Effector CD8-positive, alpha-beta T cell (primary cell): ENCODE data around the gene SPRING1.
"Not testable (repeated sequence)": the region's sequence is repeated elsewhere in the genome, so short reads cannot be mapped to it uniquely, and the experiment has no call there.

Experiments used
- DNase-seq: peaks from one replicate; lab custom pipeline; 2025; lab: John Stamatoyannopoulos, UW
- total RNA-seq, 4 experiments: gene quantifications; one replicate each; lab custom pipeline; 2026; lab: John Stamatoyannopoulos, UW

SPRING1 gene
- 66.5 to 81.5 (median 77.2) reads per million in 4 experiments for total RNA-seq

- peak; percentile 98 for DNase-seq
Measured at GRCh38 chr12:116737774-116738657, at the start of gene SPRING1, which contains the start of gene RNFT2. Gene SPRING1 (minus strand): TSS chr12:116738069. CDS start chr12:116737900, 169 bp downstream. Gene RNFT2 (plus strand): TSS chr12:116738315. CDS start chr12:116740498, 2,183 bp downstream.

GRCh38 chr12:116784238-116784612 lies 46.4 kb upstream of the SPRING1 start:
- DNase-seq: no peak

GRCh38 chr12:116783525-116784237 lies 45.8 kb upstream of the SPRING1 start:
- DNase-seq: no peak

- DNase-seq: no peak
Measured at GRCh38 chr12:116780942-116781341, 43.1 kb upstream of the SPRING1 start.

GRCh38 chr12:116779597-116779996 lies 41.7 kb upstream of the SPRING1 start:
- DNase-seq: no peak

- DNase-seq: no peak
Measured at GRCh38 chr12:116777245-116777644, 39.4 kb upstream of the SPRING1 start.

- no peak for DNase-seq
Measured at GRCh38 chr12:116774020-116774419, 36.2 kb upstream of the SPRING1 start.

- no peak for DNase-seq
Measured at GRCh38 chr12:116773276-116773731, 35.4 kb upstream of the SPRING1 start.

- no peak for DNase-seq
Measured at GRCh38 chr12:116771651-116772050, 33.8 kb upstream of the SPRING1 start.

GRCh38 chr12:116766746-116767145 lies 28.9 kb upstream of the SPRING1 start:
- DNase-seq: no peak

- no peak for DNase-seq
Measured at GRCh38 chr12:116766285-116766684, 28.4 kb upstream of the SPRING1 start.

GRCh38 chr12:116765271-116765670 lies 27.4 kb upstream of the SPRING1 start:
- DNase-seq: no peak

- DNase-seq: no peak
Measured at GRCh38 chr12:116761499-116761898, 23.6 kb upstream of the SPRING1 start.

- DNase-seq: no peak
Measured at GRCh38 chr12:116760622-116761020, 22.8 kb upstream of the SPRING1 start.

GRCh38 chr12:116759783-116760621 lies 22.1 kb upstream of the SPRING1 start:
- DNase-seq: peak; percentile 7

GRCh38 chr12:116754783-116755182 lies 16.9 kb upstream of the SPRING1 start:
- not testable (repeated sequence) for DNase-seq

- not testable (repeated sequence) for DNase-seq
Measured at GRCh38 chr12:116754097-116754496, 16.2 kb upstream of the SPRING1 start.

GRCh38 chr12:116750298-116750697 lies 12.4 kb upstream of the SPRING1 start:
- no peak for DNase-seq

GRCh38 chr12:116749884-116750283 lies 12.0 kb upstream of the SPRING1 start:
- no peak for DNase-seq

GRCh38 chr12:116745554-116745953 lies 7.7 kb upstream of the SPRING1 start:
- DNase-seq: no peak

GRCh38 chr12:116744766-116745165 lies 6.9 kb upstream of the SPRING1 start:
- DNase-seq: no peak

- not testable (repeated sequence) for DNase-seq
Measured at GRCh38 chr12:116742787-116743186, 4.9 kb upstream of the SPRING1 start.
